Measurements from ENCODE around the gene RFPL1. TPM values are rescaled to one million over a fixed set of nuclear protein-coding genes. Genes with fewer than 3 reads are reported as not detected.

RFPL1 gene
- total RNA-seq, 4 donors from 2014 or later = not detected

DNA sequence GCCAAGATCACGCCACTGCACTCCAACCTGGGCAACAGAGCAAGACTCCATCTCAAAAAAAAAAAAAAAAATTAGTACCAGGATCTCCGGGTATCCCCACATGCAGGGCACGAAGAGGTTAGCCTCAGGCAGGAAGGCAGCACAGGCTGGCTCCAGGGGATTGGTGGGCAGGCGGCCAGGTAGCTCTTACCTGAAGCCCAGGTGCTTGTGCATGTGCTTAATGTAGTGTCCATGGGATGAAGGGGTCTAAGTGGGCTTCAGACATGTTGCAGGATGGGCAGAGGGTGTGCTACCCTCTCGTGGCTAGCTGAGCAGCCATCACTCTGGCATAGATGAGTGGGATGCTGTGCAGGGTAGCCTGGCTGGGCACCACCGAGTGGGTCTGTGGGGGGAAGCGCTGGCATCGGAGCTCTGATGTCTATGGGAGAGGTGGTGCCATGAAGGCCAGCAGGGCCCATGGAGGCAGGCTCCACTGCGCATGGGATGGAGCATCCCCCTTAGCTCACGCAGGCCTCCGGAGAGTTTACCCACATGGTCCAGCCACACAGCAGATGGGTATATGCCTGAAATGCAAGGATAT, 11.0 kb downstream of the RFPL1 start:
- Histone ChIP-seq H3K27me3 (no peaks in the 10 kb centered on the region), H3K4me1 (no peaks in the 10 kb centered on the region), H3K36me3 (no peaks in the 10 kb centered on the region), H3K4me3 (replicated peaks in 1 of 3) (no peak overlapping the region), H3K9me3 (no peaks in the 10 kb centered on the region), H3K27ac (no peak overlapping the region)
- intact Hi-C loops (cut with DNase I) = no loop called here
- DNase-seq = no peak
- WGBS, 2 donors = 86 to 90% methylated on average over 11 of the region's 11 CpGs
- TF ChIP-seq POLR2A (IDR thresholded peaks at IDR 0.05) (no peak), CTCF (IDR thresholded peaks at IDR 0.05) (no peak)

DNA sequence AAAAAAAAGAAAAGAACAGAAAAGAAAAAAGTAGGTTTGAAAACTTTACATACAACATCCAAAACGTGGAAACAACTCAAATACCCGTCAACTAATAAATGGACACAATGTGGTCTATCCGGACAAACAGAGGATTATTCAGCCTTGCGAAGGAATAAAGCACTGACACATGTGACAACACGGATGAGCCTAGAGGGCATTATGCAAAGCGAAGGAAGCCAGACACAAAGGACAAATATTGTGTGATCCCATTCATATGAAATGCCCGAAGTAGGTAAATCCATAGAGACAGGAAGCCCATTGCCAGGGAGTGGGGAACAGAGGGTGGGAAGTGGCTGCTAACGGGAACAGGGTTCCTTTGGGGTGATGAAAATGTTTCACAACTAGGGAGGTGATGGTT, 11.8 kb downstream of the RFPL1 start:
- no peaks in the 10 kb centered on the region for H3K36me3 ChIP-seq
- H3K9me3 ChIP-seq = no peaks in the 10 kb centered on the region
- H3K4me1 ChIP-seq = no peaks in the 10 kb centered on the region
- H3K27me3 ChIP-seq = no peaks in the 10 kb centered on the region
- WGBS, 2 donors = 82 to 84% methylated on average over 8 of the region's 8 CpGs
- H3K4me3 ChIP-seq (replicated peaks in 1 of 3) = no peak overlapping the region
- H3K27ac ChIP-seq = no peak overlapping the region
- no peak for TF ChIP-seq CTCF (IDR thresholded peaks at IDR 0.05)
- TF ChIP-seq POLR2A (IDR thresholded peaks at IDR 0.05) = no peak
- intact Hi-C loops (cut with DNase I) = no loop called here
- DNase-seq = no peak

GRCh38 chr22:29451863-29452262, 13.5 kb downstream of the RFPL1 start:
- no peak overlapping the region for H3K4me3 ChIP-seq (replicated peaks in 1 of 3)
- no peak for TF ChIP-seq CTCF (IDR thresholded peaks at IDR 0.05)
- TF ChIP-seq POLR2A (IDR thresholded peaks at IDR 0.05) = no peak
- H3K4me1 ChIP-seq = no peaks in the 10 kb centered on the region
- no peak for DNase-seq
- H3K36me3 ChIP-seq = no peaks in the 10 kb centered on the region
- intact Hi-C loops (cut with DNase I) = no loop called here
- 88 to 90% methylated on average over 4 of the region's 4 CpGs for WGBS, 2 donors
- no peaks in the 10 kb centered on the region for H3K9me3 ChIP-seq
- no peak overlapping the region for H3K27ac ChIP-seq
- H3K27me3 ChIP-seq = no peaks in the 10 kb centered on the region

GRCh38 chr22:29454276-29454675, 15.9 kb downstream of the RFPL1 start:
- 74 to 80% methylated on average over 7 of the region's 8 CpGs for WGBS, 2 donors
- DNase-seq = no peak
- Histone ChIP-seq H3K9me3 (no peaks in the 10 kb centered on the region), H3K4me3 (replicated peaks in 1 of 3) (no peak overlapping the region), H3K36me3 (no peaks in the 10 kb centered on the region), H3K4me1 (no peaks in the 10 kb centered on the region), H3K27me3 (no peaks in the 10 kb centered on the region), H3K27ac (no peak overlapping the region)
- no peak for TF ChIP-seq POLR2A (IDR thresholded peaks at IDR 0.05)
- TF ChIP-seq CTCF (IDR thresholded peaks at IDR 0.05) = no peak
- intact Hi-C loops (cut with DNase I) = no loop called here

DNA sequence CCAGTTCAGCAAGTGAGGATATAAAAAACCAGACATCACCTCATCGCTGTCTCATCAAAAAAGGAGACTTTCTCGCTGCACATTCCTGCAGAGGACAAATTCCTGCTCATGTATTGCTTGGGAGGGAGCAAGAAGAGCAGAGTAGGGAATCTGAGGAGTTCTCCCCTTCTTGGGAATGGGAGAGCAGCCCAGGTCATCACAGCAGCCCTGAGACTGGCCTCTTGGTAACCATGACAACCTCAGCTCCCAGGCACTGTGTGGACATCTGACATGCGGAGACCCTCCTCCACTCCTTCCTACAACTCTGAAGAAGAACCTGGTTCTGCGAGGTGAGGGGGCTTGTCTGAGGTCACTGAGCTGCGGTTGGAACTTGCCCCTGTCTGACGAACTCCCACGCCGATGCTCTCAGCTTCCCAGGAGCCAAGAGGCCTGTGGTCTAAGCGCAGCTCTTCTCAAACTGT, 17.9 kb downstream of the RFPL1 start:
- 52 to 72% methylated on average over 8 to 9 of the region's 9 CpGs for WGBS, 2 donors
- no peaks in the 10 kb centered on the region for H3K36me3 ChIP-seq
- no peaks in the 10 kb centered on the region for H3K9me3 ChIP-seq
- H3K27me3 ChIP-seq = no peaks in the 10 kb centered on the region
- no peak for DNase-seq
- no peaks in the 10 kb centered on the region for H3K4me1 ChIP-seq
- intact Hi-C loops (cut with DNase I) = no loop called here
- TF ChIP-seq POLR2A (IDR thresholded peaks at IDR 0.05) = no peak
- no peak for TF ChIP-seq CTCF (IDR thresholded peaks at IDR 0.05)
- no peak overlapping the region for H3K4me3 ChIP-seq (replicated peaks in 1 of 3)
- H3K27ac ChIP-seq = no peak overlapping the region

Data from thyroid gland (tissue), 4 donors.